HG03342 (cell line): ENCODE results near the gene TMEM204.

Experiments used
- ATAC-seq: cut with Tn5 transposase; IDR thresholded peaks from one replicate; pipeline ENCODE4 v1.9.1; 2021; ENCODE audit warnings: mild to moderate bottlenecking, moderate library complexity; ENCODE audit not compliant: unreplicated experiment

The TMEM204 gene

GRCh38 chr16:1553946-1554825, 20.7 kb downstream of the TMEM204 start:
- no peak for ATAC-seq

GRCh38 chr16:1554826-1555445, 21.5 kb downstream of the TMEM204 start:
- ATAC-seq = no peak

- ATAC-seq = no peak
Measured at GRCh38 chr16:1556254-1556653, 22.8 kb downstream of the TMEM204 start.

- ATAC-seq = no peak
Measured at GRCh38 chr16:1557074-1557473, 23.6 kb downstream of the TMEM204 start.

GRCh38 chr16:1557576-1557975, 24.1 kb downstream of the TMEM204 start:
- no peak for ATAC-seq

- ATAC-seq = no peak
Measured at GRCh38 chr16:1559446-1559975, 26.0 kb downstream of the TMEM204 start.

- no peak for ATAC-seq
Measured at GRCh38 chr16:1560153-1560552, 26.7 kb downstream of the TMEM204 start.

- no peak for ATAC-seq
Measured at GRCh38 chr16:1560866-1561265, 27.4 kb downstream of the TMEM204 start.

GRCh38 chr16:1561266-1561665, 27.8 kb downstream of the TMEM204 start:
- no peak for ATAC-seq

- no peak for ATAC-seq
Measured at GRCh38 chr16:1561836-1562235, 28.4 kb downstream of the TMEM204 start.

GRCh38 chr16:1563786-1564185, 30.3 kb downstream of the TMEM204 start:
- ATAC-seq = no peak

GRCh38 chr16:1564325-1564724, 30.9 kb downstream of the TMEM204 start:
- no peak for ATAC-seq

GRCh38 chr16:1565083-1565805, 31.8 kb downstream of the TMEM204 start:
- ATAC-seq = no peak

GRCh38 chr16:1567988-1568387, 34.5 kb downstream of the TMEM204 start:
- ATAC-seq = no peak

GRCh38 chr16:1571012-1571671, 37.7 kb downstream of the TMEM204 start:
- no peak for ATAC-seq

- ATAC-seq = no peak
Measured at GRCh38 chr16:1572673-1573072, 39.2 kb downstream of the TMEM204 start.

GRCh38 chr16:1573301-1573700, 39.8 kb downstream of the TMEM204 start:
- ATAC-seq = no peak

- no peak for ATAC-seq
Measured at GRCh38 chr16:1575578-1575977, 42.1 kb downstream of the TMEM204 start.

GRCh38 chr16:1579214-1579613, 45.7 kb downstream of the TMEM204 start:
- ATAC-seq = no peak

GRCh38 chr16:1580256-1580655, 46.8 kb downstream of the TMEM204 start:
- no peak for ATAC-seq

- ATAC-seq = no peak
Measured at GRCh38 chr16:1580956-1581355, 47.5 kb downstream of the TMEM204 start.
